GM21619 (cell line): ENCODE data around the gene DYNAP.

ENCODE experiments used
- ATAC-seq: cut with Tn5 transposase; IDR thresholded peaks from one replicate; pipeline ENCODE4 v1.9.1; 2021; ENCODE audit not compliant: unreplicated experiment

DYNAP gene

DNA sequence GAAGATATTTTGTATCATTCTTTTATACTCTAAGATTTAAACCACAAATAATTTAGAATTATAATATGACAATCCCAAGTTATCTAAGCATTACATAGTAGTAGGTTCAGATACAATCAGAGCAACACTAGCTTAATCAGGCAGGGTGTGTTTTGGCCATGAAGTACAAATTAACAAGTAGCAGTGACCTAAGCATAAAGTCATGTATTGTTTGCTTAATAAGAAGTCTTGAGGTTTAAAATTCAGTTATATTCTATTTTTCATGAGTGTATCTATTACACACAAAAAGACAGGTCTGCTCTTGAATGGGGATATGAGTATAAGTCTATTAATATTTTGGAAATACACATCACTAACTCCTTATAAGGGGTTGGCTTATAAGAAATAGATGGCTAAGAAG, 39.9 kb downstream of the DYNAP start:
- ATAC-seq: no peak

DNA sequence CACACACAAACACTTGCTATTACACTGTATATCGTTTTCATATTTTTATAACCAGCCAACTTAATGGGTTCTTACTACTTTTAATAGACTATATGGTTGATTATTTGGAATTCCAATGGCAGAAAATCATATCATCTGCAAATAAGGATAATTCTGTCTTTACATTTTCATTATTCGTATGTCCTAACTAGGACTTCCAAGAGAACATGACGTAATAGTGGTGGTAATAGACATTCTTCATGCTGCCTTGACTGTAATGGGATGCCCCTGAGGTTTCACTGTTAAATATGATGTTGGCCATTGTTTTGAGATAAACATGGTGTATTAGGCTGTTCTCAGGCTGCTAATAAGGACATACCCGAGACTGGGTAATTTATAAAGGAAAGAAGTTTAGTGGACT, 45.2 kb downstream of the DYNAP start:
- ATAC-seq: no peak

DNA sequence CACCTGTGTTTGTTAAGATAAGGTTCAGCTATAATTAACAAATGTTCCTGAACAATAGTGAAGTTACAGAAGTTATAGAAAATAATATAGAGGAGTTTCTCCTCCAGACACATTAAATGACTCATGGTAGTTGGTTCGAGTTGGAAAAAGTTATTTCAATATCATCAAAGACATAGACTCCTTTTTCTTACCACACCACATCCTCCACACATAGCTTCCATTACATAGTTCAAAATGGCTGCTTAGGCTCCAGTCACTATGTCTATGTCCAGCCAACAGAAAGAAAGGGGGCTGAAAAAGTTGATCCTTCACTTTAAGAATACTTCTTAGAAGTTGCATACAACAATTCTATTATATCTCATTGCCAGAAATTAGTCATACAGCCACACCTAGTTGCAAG, 50.7 kb downstream of the DYNAP start:
- no peak for ATAC-seq

DNA sequence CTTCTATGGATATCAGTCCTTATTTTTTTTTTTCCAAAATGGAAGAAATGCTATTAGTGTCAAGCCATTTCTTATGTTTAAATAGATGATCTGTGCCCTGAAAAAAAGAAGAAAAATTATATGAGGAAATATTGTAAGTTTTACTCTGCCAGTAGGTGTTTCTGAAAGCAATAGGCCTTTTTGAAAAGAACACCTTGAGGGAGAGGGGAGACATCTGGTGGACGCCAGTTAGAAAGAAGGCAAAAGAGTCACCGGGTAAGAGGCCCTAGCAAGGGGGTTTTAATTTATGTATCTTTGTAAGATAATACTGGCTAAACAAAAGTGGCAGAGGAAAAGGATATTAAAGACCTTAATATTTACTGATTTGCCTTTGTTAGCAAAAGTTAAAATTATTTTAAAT, 56.1 kb downstream of the DYNAP start:
- ATAC-seq: no peak
